Measurements from ENCODE around the gene IRF8.

IRF8 gene

GRCh38 chr16:85963753-85964285, 64.9 kb downstream of the IRF8 start:
- ATAC-seq: no peak
- TF ChIP-seq ZFP3 (CRISPR knock-in tag; IDR thresholded peaks at IDR 0.05): no peak
- TF ChIP-seq ARNTL (CRISPR knock-in tag; IDR thresholded peaks at IDR 0.05; ENCODE audit: borderline replicate concordance, low read depth): no peak
- TF ChIP-seq TCF4 (CRISPR knock-in tag; IDR thresholded peaks at IDR 0.05; ENCODE audit: borderline replicate concordance): no peak
- no peak for TF ChIP-seq SNAI2 (CRISPR knock-in tag; IDR thresholded peaks at IDR 0.05)
- no peak for TF ChIP-seq ISL1 (CRISPR knock-in tag; IDR thresholded peaks at IDR 0.05)
- no peak for TF ChIP-seq ZNF8 (CRISPR knock-in tag; IDR thresholded peaks at IDR 0.05)
- no peak for TF ChIP-seq BACH2 (CRISPR knock-in tag; IDR thresholded peaks at IDR 0.05; ENCODE audit: borderline replicate concordance)
- TF ChIP-seq ESRRG (CRISPR knock-in tag; IDR thresholded peaks at IDR 0.05): no peak
- no peak for TF ChIP-seq ZFP30 (CRISPR knock-in tag; IDR thresholded peaks at IDR 0.05)
- TF ChIP-seq PPARA (CRISPR knock-in tag; IDR thresholded peaks at IDR 0.05; ENCODE audit: borderline replicate concordance): no peak
- no peak for TF ChIP-seq ZNF565 (CRISPR knock-in tag; conservative IDR thresholded peaks at IDR 0.05; ENCODE audit: low read depth)
- TF ChIP-seq TSHZ2 (CRISPR knock-in tag; IDR thresholded peaks at IDR 0.05): no peak
- TF ChIP-seq GLIS3 (CRISPR knock-in tag; IDR thresholded peaks at IDR 0.05): no peak
- no peak for TF ChIP-seq OSR1 (CRISPR knock-in tag; IDR thresholded peaks at IDR 0.05)
- TF ChIP-seq CSDC2 (CRISPR knock-in tag; IDR thresholded peaks at IDR 0.05): no peak
- no peak for TF ChIP-seq ZC3H10 (CRISPR knock-in tag; IDR thresholded peaks at IDR 0.05)
- no peak for TF ChIP-seq CSRNP3 (CRISPR knock-in tag; IDR thresholded peaks at IDR 0.05)

- no peak for ATAC-seq
- no peak for TF ChIP-seq PPARA (CRISPR knock-in tag; IDR thresholded peaks at IDR 0.05; ENCODE audit: borderline replicate concordance)
- TF ChIP-seq ZNF565 (CRISPR knock-in tag; conservative IDR thresholded peaks at IDR 0.05; ENCODE audit: low read depth): no peak
- no peak for TF ChIP-seq ZFP30 (CRISPR knock-in tag; IDR thresholded peaks at IDR 0.05)
- no peak for TF ChIP-seq ESRRG (CRISPR knock-in tag; IDR thresholded peaks at IDR 0.05)
- no peak for TF ChIP-seq RARB (CRISPR knock-in tag; IDR thresholded peaks at IDR 0.05)
- no peak for TF ChIP-seq TOX (CRISPR knock-in tag; IDR thresholded peaks at IDR 0.05; ENCODE audit: borderline replicate concordance)
- no peak for TF ChIP-seq POU6F1 (CRISPR knock-in tag; IDR thresholded peaks at IDR 0.05; ENCODE audit: borderline replicate concordance, low read depth)
- TF ChIP-seq SNAI2 (CRISPR knock-in tag; IDR thresholded peaks at IDR 0.05): no peak
- no peak for TF ChIP-seq ARNTL (CRISPR knock-in tag; IDR thresholded peaks at IDR 0.05; ENCODE audit: borderline replicate concordance, low read depth)
- TF ChIP-seq CREB5 (CRISPR knock-in tag; IDR thresholded peaks at IDR 0.05; ENCODE audit: low read depth): no peak
- no peak for TF ChIP-seq ZNF8 (CRISPR knock-in tag; IDR thresholded peaks at IDR 0.05)
- TF ChIP-seq OSR1 (CRISPR knock-in tag; IDR thresholded peaks at IDR 0.05): no peak
Measured at GRCh38 chr16:85965125-85965524, 66.2 kb downstream of the IRF8 start.

- ATAC-seq: no peak
- no peak for TF ChIP-seq ARNTL (CRISPR knock-in tag; IDR thresholded peaks at IDR 0.05; ENCODE audit: borderline replicate concordance, low read depth)
- no peak for TF ChIP-seq GLIS3 (CRISPR knock-in tag; IDR thresholded peaks at IDR 0.05)
- TF ChIP-seq TSHZ2 (CRISPR knock-in tag; IDR thresholded peaks at IDR 0.05): no peak
- no peak for TF ChIP-seq TCF4 (CRISPR knock-in tag; IDR thresholded peaks at IDR 0.05; ENCODE audit: borderline replicate concordance)
- TF ChIP-seq OSR1 (CRISPR knock-in tag; IDR thresholded peaks at IDR 0.05): no peak
- TF ChIP-seq PPARA (CRISPR knock-in tag; IDR thresholded peaks at IDR 0.05; ENCODE audit: borderline replicate concordance): no peak
- no peak for TF ChIP-seq ZNF565 (CRISPR knock-in tag; conservative IDR thresholded peaks at IDR 0.05; ENCODE audit: low read depth)
- no peak for TF ChIP-seq ESRRG (CRISPR knock-in tag; IDR thresholded peaks at IDR 0.05)
- no peak for TF ChIP-seq CSRNP3 (CRISPR knock-in tag; IDR thresholded peaks at IDR 0.05)
- no peak for TF ChIP-seq ZNF70 (CRISPR knock-in tag; IDR thresholded peaks at IDR 0.05)
- no peak for TF ChIP-seq RARB (CRISPR knock-in tag; IDR thresholded peaks at IDR 0.05)
- no peak for TF ChIP-seq CREB5 (CRISPR knock-in tag; IDR thresholded peaks at IDR 0.05; ENCODE audit: low read depth)
Measured at GRCh38 chr16:85967111-85967510, 68.1 kb downstream of the IRF8 start.
